PC-3 (cell line): ENCODE data around the gene CIDEC. TPM values are rescaled to one million over a fixed set of nuclear protein-coding genes. Genes with fewer than 3 reads are reported as not detected.

Experiments
- ATAC-seq: fragments of 200-7000 bp; cut with Tn5 transposase; 2 replicates; pipeline ENCODE4 v1.9.1; 2020; ENCODE audit warnings: mild to moderate bottlenecking, moderate library complexity
- BruUV-seq: library from RNA; stranded (reverse); fragments of 400-500 nt; replicated peaks from 2 replicates; lab custom pipeline; 2021; lab: Mats Ljungman, UMichigan
- CTCF ChIA-PET: fragments of 300-600 bp; sonication (Branson Sonifier 250); formaldehyde crosslinking; loops from one replicate; lab custom pipeline; 2022; ENCODE audit warnings: antibody characterized with exemption; lab: Charles Lee
- POLR2A ChIA-PET: fragments of 300-600 bp; sonication (Branson Sonifier 250); formaldehyde crosslinking; loops from one replicate; lab custom pipeline; 2022; ENCODE audit warnings: antibody characterized with exemption; ENCODE audit not compliant: unreplicated experiment; lab: Charles Lee
- DNase-seq: peaks from one replicate; pipeline ENCODE4 v3.0.0-alpha.2; 2015
- H2AFZ ChIP-seq: fragments of 300-600 bp; sonication (generic); 2 replicates; pipeline ENCODE4 v1.6.0; 2016; ENCODE audit warnings: antibody characterized with exemption, low read length
- H3F3A ChIP-seq: fragments of 300-600 bp; sonication (generic); one replicate; pipeline ENCODE4 v1.6.0; 2017; ENCODE audit warnings: antibody characterized with exemption, low read length, control low read depth, mild to moderate bottlenecking; ENCODE audit not compliant: unreplicated experiment
- H3K27ac ChIP-seq: fragments of 300-600 bp; sonication (generic); 2 replicates; pipeline ENCODE4 v1.5.1; 2016; ENCODE audit warnings: mild to moderate bottlenecking, low read length
- H3K27me3 ChIP-seq: fragments of 300-600 bp; sonication (generic); 2 replicates; pipeline ENCODE4 v1.6.1; 2016; ENCODE audit warnings: low read length, mixed read lengths
- H3K36me3 ChIP-seq: fragments of 300-600 bp; sonication (generic); 2 replicates; pipeline ENCODE4 v1.6.1; 2016; ENCODE audit warnings: low read depth, mixed run types, low read length, mixed read lengths
- H3K4me1 ChIP-seq: fragments of 300-600 bp; sonication (generic); 2 replicates; pipeline ENCODE4 v1.5.1; 2016; ENCODE audit warnings: low read length; ENCODE audit not compliant: insufficient read depth
- H3K4me2 ChIP-seq: fragments of 300-600 bp; sonication (generic); 2 replicates; pipeline ENCODE4 v1.6.0; 2016; ENCODE audit warnings: low read length
- H3K4me3 ChIP-seq: fragments of 300-600 bp; sonication (generic); 2 replicates; pipeline ENCODE4 v1.5.1; 2016; ENCODE audit warnings: mild to moderate bottlenecking, low read length, mixed read lengths
- H3K79me2 ChIP-seq: fragments of 300-600 bp; sonication (generic); 2 replicates; pipeline ENCODE4 v1.6.1; 2017; ENCODE audit warnings: low read length, mixed read lengths
- H3K9ac ChIP-seq: fragments of 300-600 bp; sonication (generic); 2 replicates; pipeline ENCODE4 v1.6.0; 2016; ENCODE audit warnings: mild to moderate bottlenecking, low read length
- H3K9me2 ChIP-seq: fragments of 300-600 bp; sonication (generic); replicated peaks from 2 replicates; pipeline ENCODE4 v1.6.1; 2016; ENCODE audit warnings: mixed run types, low read length, mixed read lengths
- H3K9me3 ChIP-seq: fragments of 300-600 bp; sonication (generic); 2 replicates; pipeline ENCODE4 v1.6.1; 2016; ENCODE audit warnings: low read length, mixed read lengths
- H4K20me1 ChIP-seq: fragments of 300-600 bp; sonication (generic); 2 replicates; pipeline ENCODE4 v1.6.1; 2016; ENCODE audit warnings: low read length, mixed read lengths
- EZH2 ChIP-seq: fragments of 300-600 bp; sonication (generic); IDR thresholded peaks from one replicate; pipeline ENCODE4 v1.6.1; 2017; ENCODE audit warnings: antibody characterized with exemption, mild to moderate bottlenecking, low read length; ENCODE audit not compliant: unreplicated experiment
- EZH2phosphoT487 ChIP-seq: fragments of 300-600 bp; sonication (generic); IDR thresholded peaks from 2 replicates; pipeline ENCODE4 v1.6.1; 2018; ENCODE audit warnings: mild to moderate bottlenecking, antibody characterized with exemption, low read length, borderline replicate concordance
- intact Hi-C: fragments of 100-400 bp; cut with micrococcal nuclease; formaldehyde crosslinking; loops from 2 replicates; pipeline ENCODE4 v1.9.0; 2023
- total RNA-seq: library from RNA; depleted of rRNA; stranded (reverse); fragments of >200 nt; gene quantifications from 2 replicates; pipeline ENCODE4 v1.2.3, GENCODE V29; 2014
- TF ChIP-seq, protein P1 (sequence below): fragments of 300-600 bp; sonication (generic); conservative IDR thresholded peaks from 2 replicates; pipeline ENCODE4 v1.5.1; 2017; ENCODE audit warnings: antibody characterized with exemption, low read depth, mild to moderate bottlenecking, low read length

Gene CIDEC
- total RNA-seq, 1 experiment from 2014 or later: not detected

DNA sequence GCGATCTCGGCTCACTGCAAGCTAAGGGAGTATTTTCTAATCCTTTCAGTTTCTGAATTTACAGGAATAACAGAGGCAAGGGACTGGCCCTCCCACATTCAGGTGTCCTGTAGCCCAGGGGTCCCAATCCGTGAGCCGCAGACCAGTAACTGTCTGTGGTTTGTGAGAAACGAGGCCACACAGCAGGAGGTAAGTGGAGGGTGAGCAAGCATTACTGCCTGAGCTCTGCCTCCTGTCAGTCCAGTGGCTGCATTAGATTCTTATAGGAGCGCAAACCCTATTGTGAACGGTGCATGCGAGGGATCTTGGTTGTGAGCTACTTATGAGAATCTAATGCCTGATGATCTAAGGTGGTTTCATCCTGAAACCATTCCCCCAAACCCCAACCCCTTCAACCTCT lies 31.8 kb upstream of the CIDEC start:
- H3K9me3 ChIP-seq: no peaks in the 10 kb centered on the region
- H2AFZ ChIP-seq: no peak overlapping the region
- DNase-seq (no peak), ATAC-seq (no peak)
- H3K4me3 ChIP-seq: no peak overlapping the region
- peak overlapping the region; percentile 29; the same call in 1 of the 2 replicates for H3K4me2 ChIP-seq
- no peaks in the 10 kb centered on the region for H3K36me3 ChIP-seq
- ChIA-PET CTCF (interaction anchor here (0.6 to 1.2 kb wide), 4 partner anchors 9 to 411 kb away, joined by 3 to 9 read pairs (median 4); no protein-coding TSS in a partner anchor), POLR2A (interaction anchor here (0.8 kb wide), 1 partner anchor 14 kb away, joined by 5 read pairs; no protein-coding TSS in a partner anchor)
- peaks cover 49% of the 10 kb centered on the region for H3K4me1 ChIP-seq
- no peak overlapping the region for H3K27ac ChIP-seq
- no peak overlapping the region for H3K9ac ChIP-seq
- no peaks in the 10 kb centered on the region for H3K27me3 ChIP-seq
- intact Hi-C loops: loop anchor here (1.0 kb wide), 1 partner anchor 14 kb away; no protein-coding TSS in a partner anchor
- no peaks in the 10 kb centered on the region for H3F3A ChIP-seq
- no peaks in the 10 kb centered on the region for H3K9me2 ChIP-seq
- H3K79me2 ChIP-seq: peaks cover 9% of the 10 kb centered on the region
- no TSS peak for BruUV-seq
- no peaks in the 10 kb centered on the region for H4K20me1 ChIP-seq
- no peak for TF ChIP-seq EZH2
- TF ChIP-seq, protein P1, sequence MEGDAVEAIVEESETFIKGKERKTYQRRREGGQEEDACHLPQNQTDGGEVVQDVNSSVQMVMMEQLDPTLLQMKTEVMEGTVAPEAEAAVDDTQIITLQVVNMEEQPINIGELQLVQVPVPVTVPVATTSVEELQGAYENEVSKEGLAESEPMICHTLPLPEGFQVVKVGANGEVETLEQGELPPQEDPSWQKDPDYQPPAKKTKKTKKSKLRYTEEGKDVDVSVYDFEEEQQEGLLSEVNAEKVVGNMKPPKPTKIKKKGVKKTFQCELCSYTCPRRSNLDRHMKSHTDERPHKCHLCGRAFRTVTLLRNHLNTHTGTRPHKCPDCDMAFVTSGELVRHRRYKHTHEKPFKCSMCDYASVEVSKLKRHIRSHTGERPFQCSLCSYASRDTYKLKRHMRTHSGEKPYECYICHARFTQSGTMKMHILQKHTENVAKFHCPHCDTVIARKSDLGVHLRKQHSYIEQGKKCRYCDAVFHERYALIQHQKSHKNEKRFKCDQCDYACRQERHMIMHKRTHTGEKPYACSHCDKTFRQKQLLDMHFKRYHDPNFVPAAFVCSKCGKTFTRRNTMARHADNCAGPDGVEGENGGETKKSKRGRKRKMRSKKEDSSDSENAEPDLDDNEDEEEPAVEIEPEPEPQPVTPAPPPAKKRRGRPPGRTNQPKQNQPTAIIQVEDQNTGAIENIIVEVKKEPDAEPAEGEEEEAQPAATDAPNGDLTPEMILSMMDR: no peak
- TF ChIP-seq EZH2phosphoT487: no peak

GRCh38 chr3:9909221-9910013 lies 29.4 kb upstream of the CIDEC start:
- Histone ChIP-seq H3K4me2 (no peak overlapping the region), H3F3A (no peaks in the 10 kb centered on the region), H3K27ac (no peak overlapping the region), H3K4me1 (peaks cover 28% of the 10 kb centered on the region), H4K20me1 (no peaks in the 10 kb centered on the region), H3K4me3 (no peak overlapping the region), H3K27me3 (no peaks in the 10 kb centered on the region), H3K36me3 (no peaks in the 10 kb centered on the region), H3K9me3 (no peaks in the 10 kb centered on the region), H3K9ac (no peak overlapping the region), H3K79me2 (peaks cover 3% of the 10 kb centered on the region), H2AFZ (no peak overlapping the region), H3K9me2 (no peaks in the 10 kb centered on the region)
- BruUV-seq: no TSS peak
- no peak for DNase-seq
- ChIA-PET CTCF (no interaction called here), POLR2A (no interaction called here)
- ATAC-seq: no peak
- intact Hi-C loops: no loop called here
- TF ChIP-seq, protein P1: no peak
- TF ChIP-seq EZH2 (no peak), EZH2phosphoT487 (no peak)

DNA sequence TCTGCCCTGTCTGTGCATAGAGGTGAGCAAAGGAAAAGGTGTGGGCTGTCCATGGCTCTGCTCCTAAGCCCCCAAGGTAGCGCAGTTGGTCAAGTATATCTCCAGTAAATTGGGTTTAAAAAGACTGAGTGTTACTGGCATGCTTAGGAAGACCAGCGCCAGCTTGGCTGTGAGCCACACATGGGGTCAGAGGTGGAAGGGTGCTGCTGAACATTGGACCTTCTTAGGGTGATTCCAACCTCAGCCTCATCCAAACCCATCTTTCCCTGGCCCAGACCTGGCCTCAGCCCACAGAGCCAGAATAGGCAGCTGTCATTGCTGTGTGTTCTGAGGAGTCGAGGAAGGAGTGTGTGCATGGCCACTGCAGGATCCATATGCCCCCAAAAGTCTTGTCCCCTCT lies 28.2 kb upstream of the CIDEC start:
- Histone ChIP-seq H3F3A (no peaks in the 10 kb centered on the region), H2AFZ (no peak overlapping the region), H3K27me3 (no peaks in the 10 kb centered on the region), H3K79me2 (no peaks in the 10 kb centered on the region), H3K4me2 (no peak overlapping the region), H4K20me1 (no peaks in the 10 kb centered on the region), H3K9ac (no peak overlapping the region), H3K9me2 (no peaks in the 10 kb centered on the region), H3K4me1 (peaks cover 24% of the 10 kb centered on the region), H3K36me3 (no peaks in the 10 kb centered on the region), H3K27ac (no peak overlapping the region), H3K9me3 (no peaks in the 10 kb centered on the region), H3K4me3 (no peak overlapping the region)
- BruUV-seq: no TSS peak
- ATAC-seq (no peak), DNase-seq (no peak)
- TF ChIP-seq EZH2phosphoT487 (no peak), EZH2 (no peak)
- TF ChIP-seq, protein P1: no peak
- intact Hi-C loops: no loop called here
- CTCF ChIA-PET: no interaction called here
- POLR2A ChIA-PET: no interaction called here
